GM19035 (cell line): Measurements from ENCODE around the gene FAM83E.

ENCODE experiments used
- ATAC-seq: cut with Tn5 transposase; IDR thresholded peaks from one replicate; pipeline ENCODE4 v1.9.1; 2021; ENCODE audit not compliant: unreplicated experiment

Gene FAM83E

GRCh38 chr19:48613024-48613851, 1.6 kb downstream of the FAM83E start:
- ATAC-seq: no peak

- no peak for ATAC-seq
Observed at GRCh38 chr19:48611872-48612271, 3.0 kb downstream of the FAM83E start.

- ATAC-seq: no peak
Observed at GRCh38 chr19:48609571-48610108, 5.2 kb downstream of the FAM83E start.

- ATAC-seq: no peak
Observed at GRCh38 chr19:48608798-48609263, 6.0 kb downstream of the FAM83E start.

GRCh38 chr19:48607359-48607755, 7.5 kb downstream of the FAM83E start:
- ATAC-seq: no peak

- no peak for ATAC-seq
Observed at GRCh38 chr19:48606463-48607358, 8.2 kb downstream of the FAM83E start, which contains the start of gene SPACA4. TSS of gene SPACA4 (plus strand) at chr19:48606742. CDS start at chr19:48606979, 237 bp downstream.

GRCh38 chr19:48603850-48604249, 11.0 kb downstream of the FAM83E start:
- ATAC-seq: no peak

- ATAC-seq: no peak
Observed at GRCh38 chr19:48603449-48603848, 11.4 kb downstream of the FAM83E start.

- ATAC-seq: no peak
Observed at GRCh38 chr19:48603001-48603400, 11.9 kb downstream of the FAM83E start.

GRCh38 chr19:48600679-48601417, 14.0 kb downstream of the FAM83E start:
- no peak for ATAC-seq

- ATAC-seq: no peak
Observed at GRCh38 chr19:48598996-48599700, 15.7 kb downstream of the FAM83E start.

GRCh38 chr19:48596679-48597465, 18.0 kb downstream of the FAM83E start:
- no peak for ATAC-seq

- ATAC-seq: no peak
Observed at GRCh38 chr19:48596237-48596636, 18.6 kb downstream of the FAM83E start.

GRCh38 chr19:48595833-48596232, 19.0 kb downstream of the FAM83E start:
- ATAC-seq: no peak

- no peak for ATAC-seq
Observed at GRCh38 chr19:48595171-48595570, 19.7 kb downstream of the FAM83E start.

GRCh38 chr19:48591021-48591420, 23.9 kb downstream of the FAM83E start:
- no peak for ATAC-seq

GRCh38 chr19:48588670-48589401, 26.0 kb downstream of the FAM83E start:
- no peak for ATAC-seq

- ATAC-seq: no peak
Observed at GRCh38 chr19:48587387-48587786, 27.5 kb downstream of the FAM83E start.

- ATAC-seq: no peak
Observed at GRCh38 chr19:48582168-48582567, 32.7 kb downstream of the FAM83E start.
